HG03039 (cell line): ENCODE results near the gene PAK5.
A peak's percentile ranks its signal among the peaks of the same experiment; 100 is the strongest.

Source experiments
- ATAC-seq: cut with Tn5 transposase; IDR thresholded peaks from one replicate; pipeline ENCODE4 v1.9.1; 2021; ENCODE audit warnings: mild to moderate bottlenecking, moderate library complexity; ENCODE audit not compliant: unreplicated experiment

The PAK5 gene

GRCh38 chr20:9532069-9532838 is 306.6 kb downstream of the PAK5 start:
- no peak for ATAC-seq

GRCh38 chr20:9531581-9531980 is 307.3 kb downstream of the PAK5 start:
- ATAC-seq = no peak

- ATAC-seq = no peak
Measured at GRCh38 chr20:9523636-9524035, 315.2 kb downstream of the PAK5 start.

GRCh38 chr20:9520086-9520485 is 318.8 kb downstream of the PAK5 start:
- no peak for ATAC-seq

GRCh38 chr20:9518576-9519175 is 320.2 kb downstream of the PAK5 start:
- ATAC-seq = no peak

- ATAC-seq = no peak
Measured at GRCh38 chr20:9517297-9518162, 321.3 kb downstream of the PAK5 start.

GRCh38 chr20:9516234-9516871 is 322.5 kb downstream of the PAK5 start:
- no peak for ATAC-seq

GRCh38 chr20:9515741-9516233 is 323.1 kb downstream of the PAK5 start:
- no peak for ATAC-seq

GRCh38 chr20:9515214-9515585 is 323.7 kb downstream of the PAK5 start:
- no peak for ATAC-seq

GRCh38 chr20:9514461-9515213 is 324.2 kb downstream of the PAK5 start, which contains the start of gene LAMP5:
TSS of gene LAMP5 (plus strand) at chr20:9514590. CDS start at chr20:9514853, 263 bp downstream.
- ATAC-seq = no peak

GRCh38 chr20:9514072-9514460 is 324.8 kb downstream of the PAK5 start:
- ATAC-seq = no peak

- ATAC-seq = peak; percentile 45
Measured at GRCh38 chr20:9510911-9511310, 328.0 kb downstream of the PAK5 start.

GRCh38 chr20:9509246-9509645 is 329.6 kb downstream of the PAK5 start:
- no peak for ATAC-seq

- ATAC-seq = no peak
Measured at GRCh38 chr20:9508696-9509178, 330.1 kb downstream of the PAK5 start.

- ATAC-seq = no peak
Measured at GRCh38 chr20:9508240-9508661, 330.6 kb downstream of the PAK5 start.

- no peak for ATAC-seq
Measured at GRCh38 chr20:9507544-9508239, 331.2 kb downstream of the PAK5 start.

- no peak for ATAC-seq
Measured at GRCh38 chr20:9506964-9507369, 331.9 kb downstream of the PAK5 start.

- no peak for ATAC-seq
Measured at GRCh38 chr20:9506280-9506821, 332.5 kb downstream of the PAK5 start.
